ENCODE results near the gene KLK6. TPM values are rescaled to one million over a fixed set of nuclear protein-coding genes. Genes with fewer than 3 reads are reported as not detected.

The KLK6 gene
- total and polyA plus RNA-seq, 4 donors: not detected

GRCh38 chr19:51001515-51001914 is 32.1 kb upstream of the KLK6 start, which contains the start of gene KLK8:
Gene KLK8 (minus strand): TSS chr19:51001604. CDS start chr19:51001167, 437 bp downstream.
- WGBS: 30% methylated on average over 7 of the region's 7 CpGs
- no peak within 1 kb of the TSS for H3K27ac ChIP-seq (ENCODE audit: low read depth in 1 of 2, low read length in 2 of 2)
- H3K9ac ChIP-seq (ENCODE audit: low read depth in 1 of 2, low read length in 2 of 2): no peak within 1 kb of the TSS
- no peaks in the 10 kb centered on the region for H3K4me1 ChIP-seq (ENCODE audit: control insufficient read depth in 4 of 4, insufficient read depth in 4 of 4, low read length in 3 of 4)
- DNase-seq (ENCODE audit: low spot score): no peak
- H3K36me3 ChIP-seq (ENCODE audit: control insufficient read depth in 4 of 4, insufficient read depth in 3 of 4, low read depth in 1 of 4, low read length in 3 of 4): no peaks in the 10 kb centered on the region
- no peak within 1 kb of the TSS for H3K4me3 ChIP-seq (ENCODE audit: low read depth in 1 of 3, low read length in 3 of 3)
- no peaks in the 10 kb centered on the region for H3K9me3 ChIP-seq (ENCODE audit: control insufficient read depth in 4 of 4, low read length in 3 of 4)
- no peak for TF ChIP-seq YY1 (IDR thresholded peaks at IDR 0.05)
- no peak for TF ChIP-seq REST (IDR thresholded peaks at IDR 0.05)
- TF ChIP-seq, protein P1, sequence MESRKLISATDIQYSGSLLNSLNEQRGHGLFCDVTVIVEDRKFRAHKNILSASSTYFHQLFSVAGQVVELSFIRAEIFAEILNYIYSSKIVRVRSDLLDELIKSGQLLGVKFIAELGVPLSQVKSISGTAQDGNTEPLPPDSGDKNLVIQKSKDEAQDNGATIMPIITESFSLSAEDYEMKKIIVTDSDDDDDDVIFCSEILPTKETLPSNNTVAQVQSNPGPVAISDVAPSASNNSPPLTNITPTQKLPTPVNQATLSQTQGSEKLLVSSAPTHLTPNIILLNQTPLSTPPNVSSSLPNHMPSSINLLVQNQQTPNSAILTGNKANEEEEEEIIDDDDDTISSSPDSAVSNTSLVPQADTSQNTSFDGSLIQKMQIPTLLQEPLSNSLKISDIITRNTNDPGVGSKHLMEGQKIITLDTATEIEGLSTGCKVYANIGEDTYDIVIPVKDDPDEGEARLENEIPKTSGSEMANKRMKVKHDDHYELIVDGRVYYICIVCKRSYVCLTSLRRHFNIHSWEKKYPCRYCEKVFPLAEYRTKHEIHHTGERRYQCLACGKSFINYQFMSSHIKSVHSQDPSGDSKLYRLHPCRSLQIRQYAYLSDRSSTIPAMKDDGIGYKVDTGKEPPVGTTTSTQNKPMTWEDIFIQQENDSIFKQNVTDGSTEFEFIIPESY (IDR thresholded peaks at IDR 0.05): no peak
- TF ChIP-seq JUND (IDR thresholded peaks at IDR 0.05): no peak
- no peak for TF ChIP-seq NR2F2 (IDR thresholded peaks at IDR 0.05)
- no peak for TF ChIP-seq RXRA (IDR thresholded peaks at IDR 0.05)
- no peak for TF ChIP-seq FOXA1 (IDR thresholded peaks at IDR 0.05)
- TF ChIP-seq FOXA2 (IDR thresholded peaks at IDR 0.05): no peak
- TF ChIP-seq, protein P2, sequence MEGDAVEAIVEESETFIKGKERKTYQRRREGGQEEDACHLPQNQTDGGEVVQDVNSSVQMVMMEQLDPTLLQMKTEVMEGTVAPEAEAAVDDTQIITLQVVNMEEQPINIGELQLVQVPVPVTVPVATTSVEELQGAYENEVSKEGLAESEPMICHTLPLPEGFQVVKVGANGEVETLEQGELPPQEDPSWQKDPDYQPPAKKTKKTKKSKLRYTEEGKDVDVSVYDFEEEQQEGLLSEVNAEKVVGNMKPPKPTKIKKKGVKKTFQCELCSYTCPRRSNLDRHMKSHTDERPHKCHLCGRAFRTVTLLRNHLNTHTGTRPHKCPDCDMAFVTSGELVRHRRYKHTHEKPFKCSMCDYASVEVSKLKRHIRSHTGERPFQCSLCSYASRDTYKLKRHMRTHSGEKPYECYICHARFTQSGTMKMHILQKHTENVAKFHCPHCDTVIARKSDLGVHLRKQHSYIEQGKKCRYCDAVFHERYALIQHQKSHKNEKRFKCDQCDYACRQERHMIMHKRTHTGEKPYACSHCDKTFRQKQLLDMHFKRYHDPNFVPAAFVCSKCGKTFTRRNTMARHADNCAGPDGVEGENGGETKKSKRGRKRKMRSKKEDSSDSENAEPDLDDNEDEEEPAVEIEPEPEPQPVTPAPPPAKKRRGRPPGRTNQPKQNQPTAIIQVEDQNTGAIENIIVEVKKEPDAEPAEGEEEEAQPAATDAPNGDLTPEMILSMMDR (IDR thresholded peaks at IDR 0.05; ENCODE audit: low read depth, low read length, missing input control): no peak
- peaks cover 0 to 4% (median under 1%) of the 10 kb centered on the region in 4 donors for H3K27me3 ChIP-seq (ENCODE audit: control insufficient read depth in 4 of 4, insufficient read depth in 4 of 4, low read length in 3 of 4)

- H3K27ac ChIP-seq (ENCODE audit: low read depth in 1 of 2, low read length in 2 of 2): no peak overlapping the region
- no peaks in the 10 kb centered on the region for H3K36me3 ChIP-seq (ENCODE audit: control insufficient read depth in 4 of 4, insufficient read depth in 3 of 4, low read depth in 1 of 4, low read length in 3 of 4)
- no peaks in the 10 kb centered on the region for H3K4me1 ChIP-seq (ENCODE audit: control insufficient read depth in 4 of 4, insufficient read depth in 4 of 4, low read length in 3 of 4)
- WGBS: 36% methylated on average over 16 of the region's 16 CpGs
- H3K9ac ChIP-seq (ENCODE audit: low read depth in 1 of 2, low read length in 2 of 2): no peak overlapping the region
- H3K4me3 ChIP-seq (ENCODE audit: low read depth in 1 of 3, low read length in 3 of 3): no peak overlapping the region
- H3K9me3 ChIP-seq (ENCODE audit: control insufficient read depth in 4 of 4, low read length in 3 of 4): no peaks in the 10 kb centered on the region
- no peak for DNase-seq (ENCODE audit: low spot score)
- peaks cover 0 to 4% (median under 1%) of the 10 kb centered on the region in 4 donors for H3K27me3 ChIP-seq (ENCODE audit: control insufficient read depth in 4 of 4, insufficient read depth in 4 of 4, low read length in 3 of 4)
- TF ChIP-seq REST (IDR thresholded peaks at IDR 0.05) (no peak), ATF3 (IDR thresholded peaks at IDR 0.05) (no peak), SP1 (IDR thresholded peaks at IDR 0.05) (no peak), HNF4A (conservative IDR thresholded peaks at IDR 0.05) (no peak), FOXA1 (IDR thresholded peaks at IDR 0.05) (no peak), YY1 (IDR thresholded peaks at IDR 0.05) (no peak), RXRA (IDR thresholded peaks at IDR 0.05) (no peak), EGR1 (IDR thresholded peaks at IDR 0.05; ENCODE audit: low read depth in 2 of 2) (no peak), FOXA2 (IDR thresholded peaks at IDR 0.05) (no peak), RAD21 (IDR thresholded peaks at IDR 0.05) (no peak)
- TF ChIP-seq, protein P1 (IDR thresholded peaks at IDR 0.05): no peak
- TF ChIP-seq, protein P3, sequence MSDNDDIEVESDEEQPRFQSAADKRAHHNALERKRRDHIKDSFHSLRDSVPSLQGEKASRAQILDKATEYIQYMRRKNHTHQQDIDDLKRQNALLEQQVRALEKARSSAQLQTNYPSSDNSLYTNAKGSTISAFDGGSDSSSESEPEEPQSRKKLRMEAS (IDR thresholded peaks at IDR 0.05): no peak
- TF ChIP-seq, protein P2 (IDR thresholded peaks at IDR 0.05; ENCODE audit: low read depth, low read length, missing input control): no peak
Observed at GRCh38 chr19:51000981-51001380, 31.6 kb upstream of the KLK6 start.

Measured in liver (tissue), 9 donors.